Measurements from ENCODE around the gene VAV2.
"Not testable (repeated sequence)": the region's sequence is repeated elsewhere in the genome, so short reads cannot be mapped to it uniquely, and the experiment has no call there.

Gene VAV2

GRCh38 chr9:133995012-133995896 lies 3.1 kb upstream of the VAV2 start:
- DNase-seq: no peak

DNA sequence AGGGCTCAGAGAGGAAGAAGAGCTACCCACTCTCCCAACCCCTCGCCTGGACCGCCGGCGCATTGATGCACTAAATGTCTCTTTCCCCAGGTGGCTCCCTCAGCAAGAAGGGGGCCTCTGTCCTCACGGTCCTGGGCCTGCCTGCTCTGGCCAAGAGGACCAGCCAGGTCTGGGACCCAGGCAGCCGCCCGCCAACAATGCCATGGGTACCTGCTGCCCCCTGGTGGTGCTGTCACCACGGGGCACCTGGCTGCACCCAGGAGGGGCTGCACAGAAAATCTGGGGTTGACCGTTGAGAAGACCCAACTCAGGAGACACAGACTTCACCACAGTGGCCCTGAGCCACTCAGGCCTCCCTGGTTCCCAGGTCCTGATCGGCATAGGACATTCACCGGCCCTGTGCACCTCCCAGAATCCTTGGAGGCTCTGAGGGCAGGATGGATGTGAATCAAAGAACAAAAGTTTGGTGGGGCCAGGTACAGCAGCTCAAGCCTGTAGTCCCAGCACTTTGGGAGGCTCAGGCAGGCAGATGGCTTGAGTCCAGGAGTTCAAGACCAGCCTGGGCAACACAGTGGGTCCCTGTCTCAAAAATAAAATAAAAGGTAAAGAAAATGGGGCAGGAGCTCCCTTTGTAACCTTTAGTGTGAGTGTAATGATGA lies 2.4 kb upstream of the VAV2 start:
- peak; percentile 24 for DNase-seq

DNA sequence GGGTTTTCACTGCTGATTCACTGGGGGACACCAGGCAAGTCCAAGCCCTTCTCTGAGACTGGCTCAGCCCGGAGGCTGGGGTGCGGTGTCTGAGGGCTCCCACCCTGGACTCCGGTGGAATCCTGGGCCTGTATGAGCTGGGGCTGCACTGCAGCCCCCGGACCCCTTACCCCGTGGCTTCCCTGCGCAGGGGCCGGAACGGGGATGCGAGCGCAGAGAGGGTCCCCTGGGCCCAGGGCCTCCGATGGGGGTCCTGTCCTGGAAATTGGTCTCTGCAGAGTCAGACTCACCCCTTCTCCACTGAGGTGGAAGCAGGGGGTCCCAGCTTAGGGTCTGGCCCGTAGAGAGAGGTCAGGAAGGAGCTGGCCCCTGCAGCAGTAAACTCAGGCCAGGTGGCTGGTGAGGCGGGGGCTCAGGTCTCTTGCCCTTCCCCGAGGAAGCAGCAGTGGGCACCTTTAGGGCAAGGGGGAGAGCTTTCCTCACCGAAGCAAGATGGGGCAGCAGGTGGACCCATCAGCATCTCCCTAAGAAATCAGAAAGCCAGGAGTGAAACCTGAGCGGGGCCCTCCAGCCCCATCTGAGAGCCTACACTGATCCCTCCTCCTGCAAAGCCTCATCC lies 1.6 kb upstream of the VAV2 start:
- DNase-seq: no peak

- peak; percentile 67 for DNase-seq
These were observed 883 bp upstream of the VAV2 start for GRCh38 chr9:133992780-133993634.

GRCh38 chr9:133991214-133991921 lies 756 bp downstream of the VAV2 start:
- no peak for DNase-seq

DNA sequence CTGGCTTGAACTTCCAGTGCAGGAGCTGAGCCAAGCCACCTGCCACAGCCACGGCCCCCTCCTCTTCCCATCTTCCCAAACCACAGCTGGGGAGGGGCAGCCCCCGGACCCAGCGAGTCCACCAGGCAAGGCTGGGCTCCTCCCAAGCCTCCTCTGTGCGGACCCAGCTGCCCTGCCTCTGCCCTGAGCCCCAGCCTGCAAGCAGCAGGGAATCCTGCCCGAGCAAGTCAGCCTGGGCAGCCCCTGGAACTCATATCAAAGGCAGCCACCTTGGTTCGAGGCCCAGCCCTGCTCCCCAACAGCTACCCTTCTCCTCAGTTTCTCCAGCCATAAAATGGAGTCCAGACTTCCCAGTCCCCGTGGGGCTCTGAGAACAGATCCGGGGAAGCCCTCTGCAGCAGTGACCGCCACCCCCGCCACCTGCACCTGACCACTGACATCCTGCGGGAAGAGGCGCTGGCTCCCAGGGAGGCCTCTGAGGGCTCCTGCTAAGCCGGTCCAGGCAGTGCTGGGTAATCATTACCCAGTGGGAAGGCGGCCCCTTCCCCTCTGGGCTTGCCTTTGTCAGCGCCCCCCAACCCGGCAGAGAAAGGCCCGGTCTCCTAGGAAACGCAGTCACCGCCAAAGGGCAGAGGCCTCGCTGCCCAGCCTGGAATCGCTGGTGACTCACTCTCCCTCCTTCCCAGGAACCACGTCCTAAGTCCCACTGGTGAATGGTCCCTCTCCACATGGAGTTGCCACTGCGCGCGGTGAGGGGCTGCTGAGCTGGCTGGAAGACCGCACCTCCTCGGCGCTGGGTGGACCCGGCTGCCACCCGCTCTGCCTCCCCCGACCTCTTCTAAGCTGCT lies 1.5 kb downstream of the VAV2 start:
- DNase-seq: no peak

- DNase-seq: no peak
These were observed 2.3 kb downstream of the VAV2 start for GRCh38 chr9:133989625-133990365.

GRCh38 chr9:133988771-133989170 lies 3.4 kb downstream of the VAV2 start:
- DNase-seq: not testable (repeated sequence)

- DNase-seq: no peak
These were observed 4.0 kb downstream of the VAV2 start for GRCh38 chr9:133987946-133988665.

DNA sequence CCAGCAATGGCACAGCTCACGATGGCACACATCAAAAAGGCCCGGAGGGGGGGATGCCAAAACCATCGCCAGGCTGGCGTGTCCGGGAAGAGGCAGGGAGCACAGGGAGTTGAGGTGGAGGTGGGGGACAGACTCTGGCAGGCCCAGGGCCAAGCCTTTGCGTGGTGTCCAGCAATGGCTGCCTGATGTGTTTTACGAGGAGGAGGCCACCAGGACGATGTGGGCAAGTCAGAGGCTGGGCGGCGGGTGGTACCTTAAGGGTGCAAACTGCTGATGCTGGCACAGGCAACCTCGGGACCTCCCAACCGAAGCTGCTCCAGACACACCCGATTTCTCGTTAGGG lies 4.7 kb downstream of the VAV2 start:
- DNase-seq: no peak

GRCh38 chr9:133986774-133987445 lies 5.2 kb downstream of the VAV2 start:
- no peak for DNase-seq

DNA sequence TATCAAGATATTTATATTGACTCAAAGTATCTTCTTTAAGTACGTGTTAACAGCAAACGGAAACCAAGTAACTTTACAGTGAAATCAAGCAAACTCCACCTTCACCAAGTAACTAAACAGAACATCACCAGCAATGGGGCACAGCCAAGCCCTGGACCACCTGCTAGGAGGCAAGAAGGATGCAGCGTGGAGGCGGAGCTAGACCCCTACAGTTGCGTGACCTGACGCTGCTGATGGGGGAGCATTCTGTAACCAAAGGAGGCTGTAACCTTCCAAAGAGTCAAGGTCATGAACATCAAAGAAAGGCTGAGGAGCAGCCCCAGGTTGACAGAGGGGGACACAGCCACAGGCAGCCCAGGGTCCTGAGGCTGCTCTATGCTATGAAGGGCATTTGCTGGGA lies 6.1 kb downstream of the VAV2 start:
- DNase-seq: no peak

DNA sequence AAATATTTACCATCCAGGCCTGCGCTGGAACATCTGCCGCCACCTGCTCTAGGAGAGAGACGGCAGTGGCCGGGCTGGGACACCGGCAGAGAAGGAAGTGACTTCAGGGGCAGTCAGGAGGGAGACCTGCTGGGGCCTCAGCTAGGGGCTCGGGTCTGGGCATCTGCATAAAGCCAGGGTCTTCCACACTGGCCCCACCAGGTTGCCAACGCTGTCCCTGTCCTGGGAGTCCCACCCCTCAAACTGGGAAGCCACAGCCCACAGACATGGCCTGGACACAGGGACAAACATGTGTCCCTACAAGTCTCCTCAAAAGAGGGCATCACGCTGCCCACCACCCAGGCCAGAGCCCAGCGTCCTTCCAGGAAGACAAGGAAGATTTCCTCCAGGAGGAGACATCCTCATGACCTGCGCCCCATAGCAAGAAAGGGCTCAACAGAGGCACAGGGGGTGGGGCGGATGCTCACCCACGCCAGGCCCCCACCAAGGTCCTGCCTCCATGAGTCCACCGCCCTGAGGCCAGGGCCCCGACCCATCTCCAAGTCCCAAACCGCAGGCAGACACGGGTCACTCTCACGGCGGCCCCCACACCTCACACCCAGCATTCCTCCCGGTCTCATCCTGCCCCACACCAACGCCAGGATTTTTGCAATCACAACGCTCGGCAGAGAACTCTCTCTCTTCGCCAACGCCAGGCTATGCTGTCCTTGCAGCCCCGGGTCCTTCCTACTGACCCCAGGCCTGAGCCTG lies 9.0 kb downstream of the VAV2 start:
- no peak for DNase-seq

DNA sequence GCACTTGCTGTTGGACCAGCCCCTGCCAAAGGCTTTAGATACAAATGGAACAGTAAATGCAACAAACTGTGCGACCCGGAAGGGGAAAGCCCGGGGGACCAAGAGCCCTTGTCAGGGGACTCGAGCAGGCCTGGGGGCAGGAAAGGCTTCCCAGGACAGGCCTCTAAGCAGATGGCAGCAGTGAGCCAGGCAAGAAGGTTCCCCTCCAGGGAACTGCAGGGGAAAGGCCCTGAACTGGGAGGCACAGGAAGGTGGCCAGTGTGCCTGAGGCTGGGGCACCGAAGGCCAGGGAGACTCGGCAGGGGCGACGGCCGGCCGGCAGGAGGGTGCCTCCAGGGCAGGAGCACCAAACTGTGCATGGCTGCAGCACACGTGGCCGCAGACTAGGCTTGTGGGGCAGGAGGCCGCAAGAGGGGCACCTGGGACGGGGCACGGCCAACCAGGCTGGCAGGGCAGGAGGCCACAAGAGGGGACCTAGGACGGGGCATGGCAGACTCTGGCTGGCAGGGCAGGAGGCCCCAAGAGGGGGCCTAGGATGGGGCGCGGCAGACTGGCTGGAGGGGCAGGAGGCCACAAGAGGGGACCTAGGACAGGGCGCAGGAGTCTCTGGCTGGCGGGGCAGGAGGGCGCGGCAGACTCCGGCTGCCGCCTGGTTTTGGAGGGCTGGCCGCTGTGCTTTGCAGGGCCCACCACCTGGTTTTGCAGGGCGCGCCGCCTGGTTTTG lies 10.0 kb downstream of the VAV2 start:
- no peak for DNase-seq

DNA sequence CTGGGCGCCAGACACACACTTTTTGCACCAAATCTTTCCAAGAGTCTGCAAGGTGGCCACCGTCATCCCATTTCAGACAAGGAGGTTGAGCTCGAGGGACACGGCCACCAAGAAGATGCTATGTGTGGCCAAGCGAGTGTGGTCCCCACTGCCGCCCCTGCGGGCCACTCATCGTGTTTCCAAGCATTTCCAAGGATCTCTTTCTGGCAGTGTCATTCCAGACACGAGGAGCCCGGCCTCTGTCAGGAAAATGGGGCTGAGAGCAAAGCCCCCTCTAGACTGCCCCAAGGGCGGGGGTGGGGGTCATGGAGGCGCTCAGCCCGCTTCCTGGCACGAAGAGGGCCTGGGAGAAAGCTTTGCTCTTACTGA lies 10.6 kb downstream of the VAV2 start:
- DNase-seq: no peak

GRCh38 chr9:133980864-133981588 lies 11.1 kb downstream of the VAV2 start:
- DNase-seq: no peak
